ENCODE measurements around the gene GPRC5C.
"Not testable (repeated sequence)": the region's sequence is repeated elsewhere in the genome, so short reads cannot be mapped to it uniquely, and the experiment has no call there.

Gene GPRC5C, protein sequence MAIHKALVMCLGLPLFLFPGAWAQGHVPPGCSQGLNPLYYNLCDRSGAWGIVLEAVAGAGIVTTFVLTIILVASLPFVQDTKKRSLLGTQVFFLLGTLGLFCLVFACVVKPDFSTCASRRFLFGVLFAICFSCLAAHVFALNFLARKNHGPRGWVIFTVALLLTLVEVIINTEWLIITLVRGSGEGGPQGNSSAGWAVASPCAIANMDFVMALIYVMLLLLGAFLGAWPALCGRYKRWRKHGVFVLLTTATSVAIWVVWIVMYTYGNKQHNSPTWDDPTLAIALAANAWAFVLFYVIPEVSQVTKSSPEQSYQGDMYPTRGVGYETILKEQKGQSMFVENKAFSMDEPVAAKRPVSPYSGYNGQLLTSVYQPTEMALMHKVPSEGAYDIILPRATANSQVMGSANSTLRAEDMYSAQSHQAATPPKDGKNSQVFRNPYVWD

DNA sequence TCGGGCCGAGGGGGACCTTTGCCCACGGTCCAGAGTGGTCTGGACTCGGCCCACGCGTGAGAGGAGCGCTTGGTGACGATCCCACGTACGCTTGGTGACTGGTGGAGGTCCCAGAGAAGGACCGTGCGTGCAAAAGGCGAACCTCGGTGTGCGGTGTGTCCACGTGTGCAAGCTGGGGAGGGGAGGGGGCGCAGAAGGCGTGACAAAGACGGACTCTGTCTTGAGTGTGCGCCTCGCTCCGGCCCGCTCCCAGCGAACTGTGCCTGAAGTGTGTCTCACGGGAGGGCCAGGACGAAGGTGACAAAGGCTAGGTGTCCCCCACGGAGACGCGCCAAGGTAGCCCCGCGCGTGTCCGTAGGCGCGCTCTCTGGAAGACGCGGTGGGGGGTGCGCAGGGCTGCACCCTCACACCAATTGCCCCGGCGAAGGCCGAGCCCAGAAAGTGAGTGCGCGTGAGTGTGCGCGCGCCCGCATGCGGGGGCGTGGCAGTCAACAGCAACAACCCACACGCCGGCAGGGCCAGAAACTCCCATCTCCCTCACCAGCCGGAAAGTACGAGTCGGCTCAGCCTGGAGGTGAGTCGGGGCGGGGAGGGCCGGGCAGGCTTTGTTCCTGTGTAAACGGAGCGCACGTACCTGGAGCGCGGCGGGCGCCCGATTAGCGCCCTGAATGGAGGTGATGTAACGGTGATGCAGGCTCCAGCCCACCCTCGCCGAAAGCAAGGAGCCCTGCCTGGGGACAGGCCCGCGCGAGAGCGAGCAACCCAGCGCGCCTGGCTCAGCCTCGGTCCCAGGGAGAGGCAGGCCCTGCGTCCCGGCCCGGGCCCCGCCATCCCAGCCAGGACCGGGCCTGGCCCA, at the start of gene GPRC5C:
GPRC5C (plus strand) TSS at position 521 of the 856 bp plus-strand sequence. CDS start 7,689 bp downstream, outside the sequence.
- FAIRE-seq = no peak

GRCh38 chr17:74383141-74383540, 48.7 kb upstream of the GPRC5C start:
- no peak for FAIRE-seq

GRCh38 chr17:74385201-74385600, 46.7 kb upstream of the GPRC5C start:
- no peak for FAIRE-seq

DNA sequence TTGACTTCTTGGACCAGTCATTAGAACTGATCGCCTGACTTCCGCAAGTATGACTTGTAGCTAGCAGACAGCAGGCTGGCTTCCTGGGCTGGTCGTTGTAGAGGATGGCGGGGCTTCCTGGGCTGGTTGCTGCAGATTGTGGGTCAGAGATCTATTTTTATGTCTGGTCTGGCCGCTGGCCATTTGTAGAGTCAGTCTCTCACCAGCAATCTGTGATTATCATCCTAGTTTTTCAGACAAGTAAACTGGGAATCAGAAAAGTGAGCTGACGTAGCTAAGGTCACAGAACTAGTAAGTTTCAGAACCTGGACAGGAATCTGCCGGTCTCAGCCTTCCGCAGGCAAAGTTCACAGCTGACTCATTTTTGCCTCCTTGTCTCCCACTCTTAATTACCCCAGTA, 45.5 kb upstream of the GPRC5C start:
- FAIRE-seq = no peak

GRCh38 chr17:74387365-74388218, 44.3 kb upstream of the GPRC5C start:
- FAIRE-seq = no peak

DNA sequence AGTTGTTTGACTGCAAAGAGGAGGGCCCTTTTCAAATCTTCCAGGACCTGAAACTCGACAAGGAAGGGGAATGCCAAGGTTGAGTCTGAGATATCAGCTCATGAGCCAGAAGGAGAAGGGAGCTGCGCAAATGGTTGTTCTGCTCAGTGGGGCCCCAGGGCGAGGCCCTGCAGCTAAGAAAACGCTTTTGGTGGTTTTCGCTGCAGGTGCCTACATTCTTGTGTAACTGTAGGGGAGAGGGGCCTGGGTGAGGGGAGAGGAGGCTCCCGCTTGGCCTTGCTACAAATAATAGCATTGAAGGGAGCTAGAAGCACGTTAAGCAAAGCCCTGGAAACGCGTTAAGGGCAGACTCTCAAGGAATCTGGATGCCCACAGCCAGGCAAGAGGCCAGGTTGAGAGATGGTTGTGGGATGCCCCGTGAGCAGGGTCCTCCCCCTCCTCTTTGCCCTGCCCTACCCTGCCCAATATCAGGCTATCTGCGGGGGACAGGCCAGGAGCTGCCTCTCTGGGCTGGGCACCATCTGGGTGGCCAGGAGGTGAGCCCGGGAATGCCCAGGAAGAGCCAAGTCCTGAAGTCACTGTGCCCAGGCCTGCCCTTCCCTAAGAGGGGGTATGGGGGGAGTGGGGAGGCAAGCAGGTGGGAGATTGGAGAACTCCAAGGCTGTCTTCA, 42.7 kb upstream of the GPRC5C start:
- no peak for FAIRE-seq

- no peak for FAIRE-seq
Observed at GRCh38 chr17:74389937-74390679, 41.8 kb upstream of the GPRC5C start.

DNA sequence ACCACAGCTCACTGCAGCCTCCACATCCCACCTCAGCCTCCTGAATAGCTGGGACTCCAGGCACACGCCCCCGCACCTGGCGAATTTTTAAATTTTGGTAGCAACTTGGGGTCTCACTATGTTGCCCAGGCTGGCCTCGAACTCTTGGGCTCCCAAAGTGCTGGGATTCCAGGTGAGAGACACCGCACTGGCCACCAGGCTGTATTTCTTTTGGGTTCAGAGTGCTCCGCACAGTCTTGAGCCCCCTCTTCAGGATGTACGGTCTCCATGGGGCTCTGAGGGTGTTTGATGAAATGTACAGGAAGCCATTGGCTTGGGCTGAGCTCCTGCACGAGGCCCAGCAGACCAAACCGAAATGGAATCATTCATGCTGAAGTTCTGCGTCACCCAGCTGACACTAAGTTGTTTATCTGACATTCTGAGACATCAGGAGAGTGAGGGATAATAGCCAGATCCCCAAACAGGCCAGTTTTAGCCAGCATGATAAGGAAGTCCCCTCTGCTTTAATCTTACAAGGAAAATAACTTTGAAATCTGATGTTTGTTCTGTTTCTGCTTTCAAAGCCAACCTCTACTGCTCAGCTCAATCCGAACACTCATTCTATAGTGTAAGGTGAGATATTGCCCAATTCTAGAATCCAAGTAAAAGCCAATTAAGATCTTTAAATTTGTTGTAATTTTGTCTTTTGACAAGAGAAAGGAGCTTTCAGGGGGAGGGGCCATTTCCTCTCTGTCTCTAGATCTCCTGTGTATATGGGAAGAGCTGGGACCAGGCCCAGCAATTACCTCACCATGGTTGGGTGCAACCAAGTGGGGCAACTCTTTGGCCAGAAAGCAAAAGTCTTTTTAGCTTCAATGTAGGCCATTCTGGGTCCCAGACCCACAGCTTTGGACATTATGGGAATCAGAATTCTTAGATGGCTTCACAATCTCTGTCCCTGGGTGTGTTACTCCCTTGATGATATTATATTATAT, 40.9 kb upstream of the GPRC5C start:
- FAIRE-seq = no peak

GRCh38 chr17:74391771-74392170, 40.1 kb upstream of the GPRC5C start:
- FAIRE-seq = no peak

DNA sequence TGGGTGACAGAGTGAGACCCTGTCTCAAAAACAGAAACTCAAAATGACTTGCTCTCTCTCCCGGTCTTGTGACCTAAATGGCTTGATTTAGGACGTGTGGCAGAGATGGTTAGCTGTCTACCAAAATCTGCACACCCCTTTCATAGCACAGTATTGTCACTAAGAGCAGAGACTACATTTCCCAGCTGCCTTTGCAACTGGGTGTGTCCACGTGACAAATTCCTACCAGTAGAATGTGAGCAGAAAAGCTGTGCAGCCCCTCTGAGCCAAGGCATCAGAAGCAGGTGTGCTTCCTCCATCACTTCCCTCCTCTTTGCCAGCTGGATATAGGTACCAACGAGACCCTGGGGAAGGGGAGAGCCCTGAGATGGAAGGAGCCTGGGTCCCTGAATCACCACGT, 39.0 kb upstream of the GPRC5C start:
- FAIRE-seq = no peak

DNA sequence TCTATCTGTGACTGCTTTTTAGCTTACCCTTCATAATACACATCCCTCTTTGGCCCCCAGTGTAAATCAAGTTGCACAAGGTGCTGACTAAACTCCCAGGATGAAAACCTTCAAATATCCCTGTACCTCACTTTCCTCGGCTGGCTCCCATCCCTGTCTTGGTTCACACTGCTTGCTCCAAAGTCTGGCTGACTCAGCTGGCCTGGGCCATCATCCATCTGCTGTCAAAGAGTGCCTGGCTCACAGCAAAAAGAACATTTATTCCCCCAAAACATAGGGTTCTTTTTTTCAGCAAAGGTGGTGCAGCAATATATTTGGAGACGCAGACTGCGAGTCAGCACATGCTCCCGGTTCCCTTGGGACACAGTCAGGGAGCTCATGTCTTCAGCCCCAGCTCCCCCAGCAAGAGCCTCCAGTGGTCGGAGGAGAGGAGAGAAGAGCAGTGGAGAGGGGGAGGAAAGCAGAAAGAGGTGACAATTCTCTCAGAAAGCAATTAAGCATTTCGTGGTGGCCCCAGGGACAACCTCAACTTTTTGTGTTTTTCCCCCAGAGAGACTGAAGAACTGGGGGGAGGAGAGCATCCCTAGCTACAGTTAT, 38.4 kb upstream of the GPRC5C start:
- FAIRE-seq = no peak

DNA sequence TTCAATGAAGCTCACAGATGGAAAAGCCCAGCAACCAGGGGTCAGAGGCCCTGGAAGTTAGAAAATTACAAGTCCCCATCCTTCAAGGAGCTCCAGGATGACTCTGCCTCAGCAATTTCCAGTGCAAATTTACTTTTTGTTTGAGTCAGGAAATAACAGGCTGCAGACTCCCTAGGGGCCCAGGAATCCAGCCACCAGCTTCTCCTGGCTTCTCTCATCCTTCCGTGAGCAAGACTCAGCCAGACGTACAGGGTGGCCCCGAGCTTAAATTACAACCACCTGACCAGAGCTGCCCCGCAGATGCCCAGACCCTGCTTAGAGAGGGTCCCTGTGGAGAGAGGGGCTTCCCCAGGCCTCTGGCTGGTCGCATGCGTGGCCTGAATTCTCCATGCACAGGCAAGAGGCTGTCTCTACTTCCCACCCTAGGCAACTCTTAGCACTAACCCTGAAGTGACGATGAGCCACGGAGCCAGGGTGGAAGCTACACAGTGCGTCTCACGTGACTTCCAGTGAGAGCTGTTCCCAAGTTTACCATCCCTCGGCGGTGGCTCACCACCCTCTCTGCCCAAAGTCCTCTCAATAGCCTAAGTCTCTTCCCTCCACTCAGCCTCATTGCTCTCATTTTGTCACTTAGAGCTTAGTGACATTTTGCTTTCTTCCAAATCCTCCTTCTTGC, 37.5 kb upstream of the GPRC5C start:
- FAIRE-seq = no peak

DNA sequence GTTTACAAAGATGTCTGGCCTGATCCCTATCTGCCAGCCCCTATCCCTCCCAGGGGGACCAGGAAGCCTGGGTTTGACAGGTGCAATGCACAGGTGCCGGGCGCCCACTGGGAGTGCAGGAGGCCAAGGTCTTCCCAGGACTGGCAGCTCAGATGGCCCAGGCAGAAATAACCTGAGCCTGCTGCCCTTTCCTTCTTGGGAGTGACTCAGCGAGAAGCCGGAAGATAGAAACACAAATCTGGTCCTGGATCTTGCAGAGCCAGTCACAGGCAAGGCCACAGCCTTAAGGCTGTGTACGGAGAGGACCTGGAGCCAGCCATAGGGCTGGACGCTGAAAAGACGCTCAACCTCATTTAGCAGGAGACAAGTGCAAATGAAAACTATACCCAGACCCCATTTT, 36.9 kb upstream of the GPRC5C start:
- no peak for FAIRE-seq

DNA sequence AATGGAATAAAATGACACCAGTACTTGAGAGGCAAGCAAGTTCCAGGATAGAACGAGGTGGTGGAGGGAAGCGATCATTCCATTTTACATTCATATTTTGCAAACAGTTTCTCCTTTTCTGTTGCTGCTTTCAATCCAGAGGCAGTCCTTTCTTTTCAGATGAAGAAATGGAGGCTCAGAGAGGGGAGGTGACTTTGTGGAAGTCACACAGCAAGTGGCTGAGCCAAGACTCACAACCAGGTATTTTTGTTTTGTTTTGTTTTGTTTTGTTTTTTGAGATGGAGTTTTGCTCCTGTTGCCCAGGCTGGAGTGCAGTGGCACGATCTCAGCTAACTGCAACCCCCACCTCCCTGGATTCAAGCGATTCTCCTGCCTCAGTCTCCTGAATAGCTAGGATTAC, 35.3 kb upstream of the GPRC5C start:
- no peak for FAIRE-seq

- FAIRE-seq = no peak
Observed at GRCh38 chr17:74402048-74402447, 29.8 kb upstream of the GPRC5C start.

- FAIRE-seq = no peak
Observed at GRCh38 chr17:74403512-74404137, 28.3 kb upstream of the GPRC5C start.

DNA sequence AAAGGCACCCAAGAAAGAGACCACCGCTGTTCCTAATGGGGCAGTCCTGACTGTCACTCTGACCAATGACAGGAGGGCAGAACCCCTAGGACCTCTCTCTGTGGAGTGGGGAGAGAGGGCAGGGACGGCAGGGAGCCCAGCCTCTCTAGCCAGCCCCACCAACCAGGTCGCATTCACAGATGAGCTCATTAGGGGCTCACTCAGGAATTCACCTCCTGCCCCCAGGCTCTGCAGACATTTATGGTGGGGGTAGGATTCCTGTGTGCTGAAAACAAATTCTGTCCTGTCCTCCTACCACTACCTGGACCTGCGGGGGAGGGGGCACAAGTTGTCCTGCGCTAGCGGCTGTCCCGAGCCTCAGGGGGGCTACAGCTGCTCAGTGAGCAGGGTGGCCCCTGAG, 27.7 kb upstream of the GPRC5C start:
- no peak for FAIRE-seq

- FAIRE-seq = no peak
Observed at GRCh38 chr17:74404789-74405188, 27.1 kb upstream of the GPRC5C start.

GRCh38 chr17:74405311-74405710, 26.6 kb upstream of the GPRC5C start:
- not testable (repeated sequence) for FAIRE-seq

Measured in endometrium (tissue), 2 donors.